ENCODE data around the gene CDX2. TPM values are rescaled to one million over a fixed set of nuclear protein-coding genes. Genes with fewer than 3 reads are reported as not detected.

The CDX2 gene
- total RNA-seq, 4 donors from 2014 or later = 119 to 199 (median 136) TPM

GRCh38 chr13:27971236-27971645, 2.1 kb upstream of the CDX2 start:
- peaks cover 4 to 45% (median 19%) of the 10 kb centered on the region in 4 donors for H3K4me1 ChIP-seq
- WGBS, 2 donors (ENCODE audit: low coverage in 1 of 2) = 34% methylated on average over 13 of the region's 13 CpGs; no CpG with 5 or more reads in 1 of the 2 donors
- peak overlapping the region; percentile 75 to 97 (median 92) for H3K27ac ChIP-seq
- in situ Hi-C loops (cut with MboI; ENCODE audit: low pct_ligation_motif_present in 1 of 4, low pct_unique_long_range_greater_than_20kb in 1 of 4, low sequenced_read_pairs in 3 of 4) (loop anchor here in 2 of 4 donors (10.0 kb wide), 2 partner anchors 1006 to 1016 kb away; no protein-coding TSS in a partner anchor), intact Hi-C loops (cut with DNase I; ENCODE audit: low total_unique reads) (no loop called here)
- no peaks in the 10 kb centered on the region for H3K36me3 ChIP-seq
- H3K27me3 ChIP-seq = peaks cover 92% of the 10 kb centered on the region
- peak overlapping the region in 3 of 4 donors; percentile 28 to 73 (median 72) for H3K4me3 ChIP-seq
- peak; percentile 81 for DNase-seq
- H3K9me3 ChIP-seq = no peaks in the 10 kb centered on the region
- TF ChIP-seq EP300 (IDR thresholded peaks at IDR 0.05; ENCODE audit: low read depth) (no peak), CTCF (IDR thresholded peaks at IDR 0.05) (no peak), POLR2A (IDR thresholded peaks at IDR 0.05) (peak; percentile 88), POLR2AphosphoS5 (IDR thresholded peaks at IDR 0.05) (peak; percentile 73 to 83 (median 78))

- peaks cover 92% of the 10 kb centered on the region for H3K27me3 ChIP-seq
Observed at GRCh38 chr13:27970382-27971235, 1.5 kb upstream of the CDX2 start.

GRCh38 chr13:27969866-27970229, 733 bp upstream of the CDX2 start:
- in situ Hi-C loops (cut with MboI; ENCODE audit: low pct_ligation_motif_present in 1 of 4, low pct_unique_long_range_greater_than_20kb in 1 of 4, low sequenced_read_pairs in 3 of 4) (loop anchor here in 2 of 4 donors (10.0 kb wide), 2 partner anchors 1005 to 1015 kb away; no protein-coding TSS in a partner anchor), intact Hi-C loops (cut with DNase I; ENCODE audit: low total_unique reads) (no loop called here)
- H3K9me3 ChIP-seq = no peaks in the 10 kb centered on the region
- H3K27me3 ChIP-seq = peaks cover 92% of the 10 kb centered on the region
- no peak for TF ChIP-seq POLR2A (IDR thresholded peaks at IDR 0.05)
- peak overlapping the region in 3 of 4 donors; percentile 28 to 73 (median 72) for H3K4me3 ChIP-seq
- no peaks in the 10 kb centered on the region for H3K36me3 ChIP-seq
- 11 to 12% methylated on average over 7 of the region's 7 CpGs for WGBS, 2 donors (ENCODE audit: low coverage in 1 of 2)
- peaks cover 4 to 45% (median 19%) of the 10 kb centered on the region in 4 donors for H3K4me1 ChIP-seq
- H3K27ac ChIP-seq = peak overlapping the region; percentile 75 to 97 (median 92)
- DNase-seq = no peak

More at GRCh38 chr13:27970382-27971235, 1.5 kb upstream of the CDX2 start:
- intact Hi-C loops (cut with DNase I; ENCODE audit: low total_unique reads) (no loop called here), in situ Hi-C loops (cut with MboI; ENCODE audit: low pct_ligation_motif_present in 1 of 4, low pct_unique_long_range_greater_than_20kb in 1 of 4, low sequenced_read_pairs in 3 of 4) (loop anchor here in 2 of 4 donors (10.0 kb wide), 2 partner anchors 1006 to 1016 kb away; no protein-coding TSS in a partner anchor)
- Histone ChIP-seq H3K9me3 (no peaks in the 10 kb centered on the region), H3K36me3 (no peaks in the 10 kb centered on the region), H3K4me1 (peaks cover 4 to 45% (median 19%) of the 10 kb centered on the region in 4 donors), H3K4me3 (peak overlapping the region; percentile 5 to 73 (median 50)), H3K27ac (peak overlapping the region; percentile 75 to 97 (median 92))
- TF ChIP-seq POLR2AphosphoS5 (IDR thresholded peaks at IDR 0.05) (no peak), CTCF (IDR thresholded peaks at IDR 0.05) (no peak), POLR2A (IDR thresholded peaks at IDR 0.05) (no peak), EP300 (IDR thresholded peaks at IDR 0.05; ENCODE audit: low read depth) (no peak)
- DNase-seq = no peak
- WGBS, 2 donors (ENCODE audit: low coverage in 1 of 2) = 13% methylated on average over 46 of the region's 53 CpGs; no CpG with 5 or more reads in 1 of the 2 donors

- H3K4me3 ChIP-seq = peak overlapping the region; percentile 30 to 75 (median 72)
- H3K4me1 ChIP-seq = peaks cover 4 to 45% (median 22%) of the 10 kb centered on the region in 4 donors
- intact Hi-C loops (cut with DNase I; ENCODE audit: low total_unique reads) = no loop called here
- H3K9me3 ChIP-seq = no peaks in the 10 kb centered on the region
- peaks cover 92% of the 10 kb centered on the region for H3K27me3 ChIP-seq
- H3K36me3 ChIP-seq = no peaks in the 10 kb centered on the region
- in situ Hi-C loops (cut with MboI; ENCODE audit: low pct_ligation_motif_present in 1 of 4, low pct_unique_long_range_greater_than_20kb in 1 of 4, low sequenced_read_pairs in 3 of 4) = no loop called here
- no peak for DNase-seq
- TF ChIP-seq POLR2AphosphoS5 (IDR thresholded peaks at IDR 0.05) = no peak
- no peak for TF ChIP-seq CTCF (IDR thresholded peaks at IDR 0.05)
- TF ChIP-seq EP300 (IDR thresholded peaks at IDR 0.05; ENCODE audit: low read depth) = no peak
- no peak for TF ChIP-seq POLR2A (IDR thresholded peaks at IDR 0.05)
- 10% methylated on average over 42 of the region's 86 CpGs; no CpG with 5 or more reads in 1 of the 2 donors for WGBS, 2 donors (ENCODE audit: low coverage in 1 of 2)
- H3K27ac ChIP-seq = peak overlapping the region; percentile 75 to 97 (median 92)
Observed at GRCh38 chr13:27968316-27969081, 616 bp downstream of the CDX2 start.
